DND-41 (cell line): ENCODE data around the gene LCE3C.

Source experiments
- ATAC-seq: fragments of 200-7000 bp; cut with Tn5 transposase; 3 replicates; pipeline ENCODE4 v1.9.1; 2021; ENCODE audit warnings: low read depth; ENCODE audit not compliant: insufficient read depth
- DNase-seq: peaks from one replicate; pipeline ENCODE4 v3.0.0-alpha.2; 2020
- H2AFZ ChIP-seq: 2 replicates; pipeline ENCODE4 v1.6.0; 2012; ENCODE audit warnings: low read depth, low read length
- H3K27ac ChIP-seq: 2 replicates; pipeline ENCODE4 v1.5.1; 2012; ENCODE audit warnings: low read length, inconsistent platforms
- H3K27me3 ChIP-seq: fragments of 200-600 bp; sonication (generic); 2 replicates; pipeline ENCODE4 v1.6.0; 2012; ENCODE audit warnings: low read length, mild to moderate bottlenecking, inconsistent platforms; ENCODE audit not compliant: insufficient read depth, poor library complexity
- H3K36me3 ChIP-seq: 2 replicates; pipeline ENCODE4 v1.5.1; 2012; ENCODE audit warnings: low read length, inconsistent platforms; ENCODE audit not compliant: insufficient read depth
- H3K4me1 ChIP-seq: 2 replicates; pipeline ENCODE4 v1.5.1; 2012; ENCODE audit warnings: mild to moderate bottlenecking, low read length; ENCODE audit not compliant: insufficient read depth
- H3K4me2 ChIP-seq: 2 replicates; pipeline ENCODE4 v1.6.0; 2012; ENCODE audit warnings: mild to moderate bottlenecking, moderate library complexity, low read length, inconsistent platforms; ENCODE audit not compliant: insufficient read depth
- H3K4me3 ChIP-seq, 2 experiments: fragments of 200-600 bp in 1 of 2; shearing (Covaris generic) in 1 of 2; 2 replicates each; pipeline ENCODE4 v1.5.1; 2012 to 2016; ENCODE audit warnings: inconsistent platforms in 2 of 2, low read length in 2 of 2, mild to moderate bottlenecking in 2 of 2, low read depth in 1 of 2, moderate library complexity in 1 of 2
- H3K79me2 ChIP-seq: 2 replicates; pipeline ENCODE4 v1.6.0; 2012; ENCODE audit warnings: low read length, inconsistent platforms; ENCODE audit not compliant: insufficient read depth
- H3K9ac ChIP-seq: 2 replicates; pipeline ENCODE4 v1.6.0; 2012; ENCODE audit warnings: low read depth, mild to moderate bottlenecking, inconsistent platforms, low read length, moderate library complexity
- H3K9me3 ChIP-seq: 2 replicates; pipeline ENCODE4 v1.5.1; 2012; ENCODE audit warnings: low read length, moderate library complexity, mild to moderate bottlenecking, inconsistent platforms; ENCODE audit not compliant: insufficient read depth, severe bottlenecking
- H4K20me1 ChIP-seq: 2 replicates; pipeline ENCODE4 v1.6.0; 2012; ENCODE audit warnings: low read length; ENCODE audit not compliant: insufficient read depth
- CTCF ChIP-seq: IDR thresholded peaks from 2 replicates; pipeline ENCODE4 v1.5.1; 2012; ENCODE audit warnings: borderline replicate concordance, low read length, moderate library complexity, mild to moderate bottlenecking; ENCODE audit not compliant: poor library complexity, severe bottlenecking; ENCODE audit errors: extremely low read depth
- EZH2 ChIP-seq: IDR thresholded peaks from 3 replicates; pipeline ENCODE4 v1.6.1; 2012; ENCODE audit warnings: borderline replicate concordance, low read depth, mild to moderate bottlenecking, moderate library complexity, low read length, inconsistent platforms; ENCODE audit not compliant: severe bottlenecking

LCE3C gene

GRCh38 chr1:152599934-152600333 lies at the start of gene LCE3C:
TSS of gene LCE3C (plus strand) at chr1:152600234. CDS start at chr1:152600732, 498 bp downstream.
- Histone ChIP-seq H2AFZ (no peak within 1 kb of the TSS), H3K4me3 (no peak within 1 kb of the TSS), H3K27ac (no peak within 1 kb of the TSS), H3K9ac (no peak within 1 kb of the TSS), H3K9me3 (no peaks in the 10 kb centered on the region), H3K79me2 (no peaks in the 10 kb centered on the region), H3K36me3 (no peaks in the 10 kb centered on the region), H3K4me2 (no peak within 1 kb of the TSS), H4K20me1 (no peaks in the 10 kb centered on the region), H3K27me3 (no peaks in the 10 kb centered on the region), H3K4me1 (no peaks in the 10 kb centered on the region)
- ATAC-seq (no peak), DNase-seq (no peak)
- TF ChIP-seq CTCF (no peak), EZH2 (no peak)

GRCh38 chr1:152565115-152565514 lies 34.9 kb upstream of the LCE3C start:
- no peak overlapping the region for H3K27ac ChIP-seq
- H2AFZ ChIP-seq, result no peak overlapping the region
- no peak overlapping the region for H3K4me2 ChIP-seq
- no peak for DNase-seq
- H3K27me3 ChIP-seq, result no peaks in the 10 kb centered on the region
- H3K4me3 ChIP-seq, result no peak overlapping the region
- ATAC-seq, result no peak
- no peak overlapping the region for H3K9ac ChIP-seq
- no peaks in the 10 kb centered on the region for H4K20me1 ChIP-seq
- no peaks in the 10 kb centered on the region for H3K79me2 ChIP-seq
- H3K4me1 ChIP-seq, result no peaks in the 10 kb centered on the region
- H3K9me3 ChIP-seq, result no peaks in the 10 kb centered on the region
- H3K36me3 ChIP-seq, result no peaks in the 10 kb centered on the region
- TF ChIP-seq CTCF (no peak), EZH2 (no peak)

- Histone ChIP-seq H3K27me3 (no peaks in the 10 kb centered on the region), H3K4me1 (no peaks in the 10 kb centered on the region), H3K4me3 (no peak overlapping the region), H3K9me3 (no peaks in the 10 kb centered on the region), H3K4me2 (no peak overlapping the region), H3K27ac (no peak overlapping the region), H4K20me1 (no peaks in the 10 kb centered on the region), H2AFZ (no peak overlapping the region), H3K79me2 (no peaks in the 10 kb centered on the region), H3K36me3 (no peaks in the 10 kb centered on the region), H3K9ac (no peak overlapping the region)
- ATAC-seq, result no peak
- TF ChIP-seq CTCF, result no peak
- TF ChIP-seq EZH2, result no peak
- DNase-seq, result no peak
Measured at GRCh38 chr1:152565535-152566215, 34.4 kb upstream of the LCE3C start.
